HUES6 (cell line): ENCODE results near the gene ABHD3.

Experiments
- H3K27ac ChIP-seq: 2 replicates; pipeline ENCODE4 v1.7.0; 2013; ENCODE audit warnings: low read depth, mild to moderate bottlenecking, low read length, inconsistent platforms
- H3K27me3 ChIP-seq: 2 replicates; pipeline ENCODE4 v1.6.1; 2013; ENCODE audit warnings: low read length; ENCODE audit not compliant: control insufficient read depth, insufficient read depth
- H3K36me3 ChIP-seq: 2 replicates; pipeline ENCODE4 v1.6.1; 2013; ENCODE audit warnings: low read length; ENCODE audit not compliant: control insufficient read depth, insufficient read depth
- H3K4me1 ChIP-seq: 2 replicates; pipeline ENCODE4 v1.6.1; 2013; ENCODE audit warnings: low read length; ENCODE audit not compliant: control insufficient read depth, insufficient read depth
- H3K4me3 ChIP-seq: 2 replicates; pipeline ENCODE4 v1.5.1; 2013; ENCODE audit warnings: low read depth, low read length
- H3K9ac ChIP-seq: one replicate; pipeline ENCODE4 v1.6.1; 2013; ENCODE audit warnings: mild to moderate bottlenecking, low read length
- H3K9me3 ChIP-seq: 2 replicates; pipeline ENCODE4 v1.6.1; 2013; ENCODE audit warnings: low read depth, low read length; ENCODE audit not compliant: control insufficient read depth, insufficient read depth

Gene ABHD3

DNA sequence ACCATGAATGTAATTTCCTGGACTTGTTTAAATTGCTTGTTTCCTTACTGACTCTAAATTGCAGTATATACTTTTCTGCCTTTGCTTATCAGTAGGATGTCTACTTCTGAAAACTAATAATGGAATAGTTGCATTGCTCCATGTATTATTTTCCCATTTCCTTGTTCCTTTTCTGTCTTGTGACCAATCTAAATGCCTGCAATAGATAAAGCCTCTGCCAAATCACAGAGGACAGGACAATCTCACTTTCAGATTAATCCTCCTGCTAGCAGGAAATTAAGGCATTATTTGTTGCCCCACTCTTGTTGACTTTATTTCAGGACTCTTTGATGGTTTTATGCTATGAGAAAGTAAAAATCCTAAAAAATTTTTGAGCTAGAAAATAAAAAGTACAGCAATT is 99.4 kb downstream of the ABHD3 start:
- H3K27ac ChIP-seq: no peak overlapping the region
- no peaks in the 10 kb centered on the region for H3K36me3 ChIP-seq
- no peaks in the 10 kb centered on the region for H3K4me1 ChIP-seq
- no peak overlapping the region for H3K9ac ChIP-seq
- no peaks in the 10 kb centered on the region for H3K27me3 ChIP-seq
- H3K4me3 ChIP-seq: no peak overlapping the region
- H3K9me3 ChIP-seq: no peaks in the 10 kb centered on the region

DNA sequence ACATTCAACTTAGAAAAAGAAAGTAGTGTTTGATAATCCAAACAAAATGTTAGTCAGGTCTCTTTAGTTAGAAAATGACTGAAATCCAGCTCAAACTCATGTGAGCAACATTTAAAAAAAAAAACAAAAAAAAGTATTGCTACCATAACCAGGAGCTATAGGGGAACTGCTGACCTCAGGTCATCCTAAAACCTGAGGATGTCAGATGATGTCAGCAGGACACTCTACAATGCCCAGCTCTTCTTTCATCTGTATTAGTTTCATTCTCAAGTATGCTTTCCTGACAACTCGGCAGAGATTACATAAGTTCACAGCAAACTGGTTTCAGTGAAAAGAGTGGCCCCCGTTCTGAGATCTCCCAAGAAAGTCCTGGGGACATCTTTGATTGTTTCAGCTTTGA is 99.9 kb downstream of the ABHD3 start:
- no peak overlapping the region for H3K27ac ChIP-seq

DNA sequence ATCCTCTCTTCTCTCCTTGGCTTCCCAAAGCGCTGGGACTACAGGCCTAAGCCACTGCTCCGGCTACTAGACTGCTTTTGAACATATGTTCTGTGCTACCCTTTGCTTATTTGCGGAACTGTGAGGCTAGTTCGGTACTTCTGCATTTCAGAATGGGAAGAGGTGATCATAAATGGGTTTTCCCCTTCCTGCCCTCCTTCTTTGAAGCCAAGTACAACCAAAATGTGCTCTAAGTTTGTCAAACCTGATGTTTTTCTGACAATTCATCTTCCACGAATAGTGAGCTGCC is 102.3 kb downstream of the ABHD3 start:
- Histone ChIP-seq H3K4me1 (no peaks in the 10 kb centered on the region), H3K36me3 (no peaks in the 10 kb centered on the region), H3K9me3 (no peaks in the 10 kb centered on the region), H3K27ac (no peak overlapping the region), H3K9ac (no peak overlapping the region), H3K4me3 (no peak overlapping the region), H3K27me3 (no peaks in the 10 kb centered on the region)

More for the DNA sequence above, 99.9 kb downstream of the ABHD3 start:
- Histone ChIP-seq H3K27me3 (no peaks in the 10 kb centered on the region), H3K36me3 (no peaks in the 10 kb centered on the region), H3K4me1 (no peaks in the 10 kb centered on the region), H3K9me3 (no peaks in the 10 kb centered on the region), H3K4me3 (no peak overlapping the region), H3K9ac (no peak overlapping the region)
